Fibroblast of skin of right biceps (primary cell): ENCODE results near the gene GGPS1.
"Not testable (repeated sequence)": the region's sequence is repeated elsewhere in the genome, so short reads cannot be mapped to it uniquely, and the experiment has no call there.

Experiments
- DNase-seq: peaks from one replicate; pipeline ENCODE4 v3.0.0-alpha.2; 2013

Gene GGPS1

DNA sequence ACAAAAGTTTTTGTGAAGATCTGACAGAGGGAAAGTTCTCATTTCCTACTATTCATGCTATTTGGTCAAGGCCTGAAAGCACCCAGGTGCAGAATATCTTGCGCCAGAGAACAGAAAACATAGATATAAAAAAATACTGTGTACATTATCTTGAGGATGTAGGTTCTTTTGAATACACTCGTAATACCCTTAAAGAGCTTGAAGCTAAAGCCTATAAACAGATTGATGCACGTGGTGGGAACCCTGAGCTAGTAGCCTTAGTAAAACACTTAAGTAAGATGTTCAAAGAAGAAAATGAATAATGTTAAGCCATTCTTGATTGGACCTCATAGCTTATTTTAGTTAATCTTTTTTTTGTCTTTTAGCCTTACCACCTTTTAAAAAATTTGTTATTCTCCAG lies 14.1 kb downstream of the GGPS1 start:
- DNase-seq, result no peak

DNA sequence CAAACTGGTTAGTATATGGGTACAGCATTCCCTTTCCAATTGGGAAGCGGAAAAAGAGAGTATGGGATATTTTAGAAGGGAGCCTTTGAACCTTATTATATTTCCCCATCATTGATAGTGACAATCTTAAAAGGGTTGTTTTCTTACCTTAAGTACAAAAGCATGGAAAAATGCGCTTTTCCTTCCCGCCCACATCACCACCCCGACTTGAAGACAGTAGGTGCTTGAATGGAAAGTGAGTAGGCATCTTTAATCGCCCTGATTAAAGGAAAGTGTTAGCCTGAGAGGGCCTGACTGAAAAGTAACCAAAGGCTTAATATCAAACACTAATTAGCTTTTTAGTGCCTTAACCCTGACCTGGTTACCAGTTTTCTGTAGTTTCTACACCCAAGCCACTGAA lies 15.4 kb downstream of the GGPS1 start:
- no peak for DNase-seq

DNA sequence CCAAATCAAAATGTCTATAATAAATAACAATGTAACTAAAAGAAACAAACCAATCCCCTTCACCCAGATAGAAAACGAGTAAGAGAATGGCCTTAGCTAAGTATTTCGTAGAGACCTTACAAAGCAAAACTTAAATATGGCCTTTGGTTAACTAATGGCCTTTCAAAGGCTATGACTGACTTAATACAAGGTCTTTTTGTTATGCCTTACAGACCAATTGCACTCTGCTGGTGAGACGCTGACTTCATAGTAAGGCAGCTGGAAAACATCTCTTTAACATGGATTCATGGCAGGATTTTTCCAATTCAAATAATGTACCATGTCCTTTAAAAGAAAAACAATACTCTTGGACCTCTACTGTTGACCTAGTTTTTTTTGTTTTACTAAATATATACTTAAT lies 23.1 kb downstream of the GGPS1 start:
- DNase-seq, result no peak

DNA sequence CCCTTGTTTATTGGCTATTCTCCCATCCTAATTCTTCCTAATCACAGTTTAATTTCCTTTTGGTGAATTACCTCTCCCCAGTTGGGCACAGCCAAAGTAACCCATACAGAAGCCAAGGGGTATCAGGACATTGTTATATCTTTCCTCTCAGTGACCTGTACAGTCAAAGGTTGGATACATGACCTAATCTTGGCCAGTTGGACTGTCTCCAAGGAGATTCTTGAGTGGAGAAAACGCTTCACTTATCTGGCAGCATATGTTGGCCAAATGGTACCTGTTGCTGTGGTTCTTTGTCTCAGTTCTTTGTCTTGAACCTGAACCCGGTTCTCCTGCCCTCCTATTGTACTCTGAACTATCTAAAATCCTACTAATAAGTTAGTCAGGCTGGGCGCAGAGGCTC lies 23.5 kb downstream of the GGPS1 start:
- no peak for DNase-seq

DNA sequence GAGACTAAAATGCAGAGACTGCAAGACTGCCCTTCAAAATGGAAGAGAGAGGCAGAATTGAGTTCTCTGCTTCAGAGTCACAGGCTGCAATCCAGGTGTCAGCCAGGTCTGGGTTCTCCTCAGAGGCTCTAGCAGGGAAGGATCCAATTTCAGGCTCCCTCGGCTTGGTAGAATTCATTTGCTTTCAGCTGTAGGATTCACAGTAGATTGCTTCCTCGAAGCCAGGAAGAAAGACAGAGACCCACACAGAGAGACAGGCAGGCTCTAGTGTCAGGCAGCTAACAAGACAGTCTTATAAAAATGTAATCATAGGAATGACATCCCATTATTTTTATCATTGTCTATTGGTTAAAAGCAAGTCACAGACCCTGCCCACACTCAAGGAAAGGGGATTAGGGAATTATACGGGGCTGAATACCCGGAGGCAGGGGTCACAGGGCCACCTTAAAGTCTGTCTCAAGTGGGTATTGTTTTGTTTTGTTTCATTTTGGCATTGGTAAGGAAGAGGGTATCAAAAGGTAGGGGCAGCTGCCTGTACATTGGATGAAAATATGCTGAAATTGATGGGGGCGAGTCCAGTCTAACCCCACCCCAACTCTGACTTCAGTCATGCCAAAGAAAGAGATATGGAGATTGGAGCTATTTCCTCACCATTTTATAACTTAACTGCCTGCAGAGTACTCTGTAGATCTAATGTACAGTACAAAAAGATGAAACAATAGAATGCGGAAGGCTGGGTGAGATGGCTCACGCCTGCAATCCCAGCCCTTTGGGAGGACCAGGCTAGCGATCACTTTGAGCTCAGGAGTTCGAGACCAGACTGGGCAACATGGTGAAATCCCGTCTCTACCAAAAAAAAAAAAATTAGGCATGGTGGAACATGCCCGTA lies 29.4 kb downstream of the GGPS1 start:
- DNase-seq, result no peak

DNA sequence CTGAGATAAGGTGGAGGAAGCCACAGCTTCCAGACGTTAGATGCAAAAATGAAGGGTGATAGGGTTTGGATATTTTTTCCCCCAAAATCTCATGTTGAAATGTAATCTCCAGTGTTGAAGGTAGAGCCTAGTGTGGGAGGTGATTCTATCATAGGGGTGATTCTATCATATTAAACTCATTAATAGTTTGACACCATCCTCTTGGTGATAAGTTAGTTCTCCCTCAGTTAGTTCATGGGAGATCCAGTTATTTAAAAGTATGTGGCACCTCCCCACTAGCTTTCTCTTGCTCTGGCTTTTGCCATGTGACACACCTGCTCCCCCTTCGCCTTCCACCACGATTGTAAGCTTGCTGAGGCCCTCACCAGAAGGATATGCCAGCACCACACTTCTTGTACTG lies 30.5 kb downstream of the GGPS1 start:
- no peak for DNase-seq

DNA sequence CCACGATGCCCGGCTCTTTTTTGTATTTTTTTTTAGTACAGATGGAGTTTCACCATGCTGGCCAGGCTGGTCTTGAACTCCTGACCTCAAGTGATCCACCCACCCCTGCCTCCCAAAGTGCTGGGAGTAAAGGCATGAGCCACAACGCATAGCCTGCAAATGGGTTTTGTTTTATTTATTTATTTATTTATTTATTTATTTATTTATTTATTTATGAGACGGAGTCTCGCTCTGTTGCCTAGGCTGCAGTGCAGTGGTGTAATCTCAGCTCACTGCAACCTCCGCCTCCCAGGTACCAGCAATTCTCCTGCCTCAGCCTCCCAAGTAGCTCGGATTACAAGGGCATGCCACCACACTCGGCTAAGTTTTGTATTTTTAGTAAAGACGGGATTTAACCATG lies 35.8 kb downstream of the GGPS1 start:
- not testable (repeated sequence) for DNase-seq

DNA sequence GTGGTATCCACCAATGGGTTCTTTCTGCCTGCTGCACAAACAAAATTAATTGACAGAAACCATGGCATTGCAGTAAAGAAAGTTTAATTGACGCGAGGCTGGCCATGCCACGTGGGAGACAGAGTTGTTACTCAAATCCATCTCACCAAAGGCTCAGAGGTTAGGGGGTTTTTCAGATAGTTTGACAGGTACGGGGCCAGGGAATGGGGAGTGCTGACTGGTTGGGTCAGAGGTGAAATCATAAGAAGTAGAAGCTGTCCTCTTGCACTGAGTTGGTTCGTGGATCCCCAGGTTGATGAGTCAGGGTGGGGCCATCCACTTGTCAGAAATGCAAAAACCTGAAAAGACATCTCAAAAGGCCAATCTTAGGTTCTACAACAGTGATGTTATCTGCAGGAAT lies 37.9 kb downstream of the GGPS1 start:
- no peak for DNase-seq

DNA sequence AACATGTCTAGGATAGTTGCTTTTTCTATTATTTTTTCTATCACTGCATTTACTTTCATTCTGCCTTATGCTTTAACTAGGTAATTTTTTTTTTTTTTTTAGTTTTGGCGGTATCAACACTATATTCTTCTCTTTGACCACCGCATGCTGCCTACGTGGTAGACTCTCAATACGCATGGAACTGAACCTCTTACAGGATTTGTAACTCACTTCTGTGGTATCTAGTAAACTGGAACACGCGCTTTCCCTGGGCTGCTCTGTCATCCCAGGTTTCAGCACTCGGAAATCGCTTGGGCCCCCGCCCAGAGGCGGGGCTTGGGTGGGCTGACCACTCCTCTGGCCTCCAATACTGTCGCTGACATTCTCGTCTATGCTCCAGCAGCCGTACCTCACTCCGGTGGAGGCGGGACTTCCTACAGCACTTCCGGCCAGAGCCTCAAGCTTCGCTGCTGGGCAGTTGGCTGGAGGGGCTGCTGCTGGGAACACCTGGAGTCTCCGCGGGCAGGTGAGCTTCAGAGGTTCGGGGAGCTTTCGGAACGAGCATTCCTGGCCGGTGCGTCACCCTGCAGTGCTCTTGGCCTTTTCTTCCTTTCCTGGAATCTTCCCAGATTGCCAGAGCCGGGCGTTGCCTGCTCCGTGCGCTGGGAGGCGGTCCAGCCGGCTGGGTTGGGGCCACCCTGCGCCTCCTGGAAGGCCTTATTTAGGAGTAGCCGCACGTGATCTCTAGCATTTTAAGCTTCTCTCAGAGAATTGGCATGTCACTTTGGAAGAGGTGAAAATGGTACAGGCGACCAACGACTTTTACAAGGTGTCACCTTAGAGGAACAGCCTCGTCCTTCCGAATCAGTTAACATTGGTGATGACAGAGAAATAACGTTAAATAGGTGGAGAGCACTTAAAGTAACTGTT lies 38.9 kb downstream of the GGPS1 start, which contains the start of gene TBCE:
Gene TBCE (plus strand): TSS at position 428 of the 909 bp plus-strand sequence. CDS start 12,623 bp downstream, outside the sequence.
- DNase-seq, result peak; percentile 97

DNA sequence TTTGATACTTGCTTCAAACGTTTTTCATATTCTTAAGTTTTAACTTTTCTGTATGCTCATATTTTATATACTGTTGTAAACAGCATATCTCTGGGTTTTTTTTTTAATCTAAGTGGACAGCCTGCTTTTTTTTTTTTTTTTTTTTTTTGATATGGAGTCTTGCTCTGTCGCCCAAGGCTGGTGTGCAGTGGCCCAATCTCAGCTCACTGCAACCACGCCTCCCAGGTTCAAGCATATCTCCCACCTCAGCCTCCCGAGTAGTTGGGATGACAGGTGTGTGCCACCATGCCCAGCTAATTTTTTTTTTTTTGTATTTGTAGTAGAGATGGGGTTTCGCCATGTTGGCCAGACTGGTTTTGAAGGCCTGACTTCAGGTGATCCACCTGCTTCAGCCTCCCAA lies 40.1 kb downstream of the GGPS1 start:
- no peak for DNase-seq

DNA sequence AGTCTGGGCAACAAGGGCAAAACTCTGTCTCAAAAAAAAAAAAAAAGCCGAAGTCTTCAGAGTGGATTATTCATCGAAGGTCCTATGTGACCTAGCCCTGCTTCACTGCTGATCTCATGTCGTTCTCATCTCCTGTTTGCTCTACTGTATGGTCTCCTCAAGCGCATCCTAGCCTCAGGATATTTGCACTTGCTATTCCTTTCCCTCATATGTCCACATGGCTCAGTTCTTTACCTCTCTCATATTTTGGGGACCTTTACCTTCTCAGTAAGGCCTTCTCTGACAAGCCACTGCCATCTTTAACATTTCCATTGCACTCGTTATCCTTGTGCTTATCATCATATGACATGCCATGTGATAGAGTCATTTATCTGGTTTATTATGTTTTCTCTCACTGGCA lies 41.4 kb downstream of the GGPS1 start:
- DNase-seq, result no peak

DNA sequence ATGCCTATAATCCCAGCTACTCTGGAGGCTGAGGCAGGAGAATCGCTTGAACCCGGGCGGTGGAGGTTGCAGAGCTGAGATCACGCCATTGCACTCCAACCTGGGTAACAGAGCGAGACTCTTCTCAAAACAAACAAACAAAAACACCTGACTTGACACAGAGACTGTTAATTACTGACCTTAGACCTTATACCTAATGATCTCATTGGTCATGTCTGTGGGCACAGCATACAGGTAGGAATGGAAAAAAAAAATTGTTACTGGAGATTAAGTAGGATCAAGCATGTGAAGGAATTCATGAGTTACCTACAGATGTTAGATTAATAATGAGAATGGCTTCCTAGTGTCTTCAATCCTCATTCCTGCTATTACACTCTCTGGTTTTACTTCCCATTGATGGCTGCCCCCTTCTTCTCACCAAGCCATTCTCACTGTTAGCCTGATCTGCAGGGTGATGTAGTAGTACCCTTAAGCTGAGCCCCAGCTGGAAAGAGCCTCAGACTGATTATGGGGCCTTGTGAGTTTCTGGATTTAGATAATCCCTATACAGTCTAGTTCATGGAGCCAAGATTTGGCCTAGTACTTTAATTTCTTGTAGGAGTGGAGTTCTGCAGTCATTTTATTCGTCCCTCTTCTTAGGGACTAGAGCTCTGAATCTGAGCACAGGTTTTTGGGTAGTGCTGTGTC lies 47.7 kb downstream of the GGPS1 start:
- no peak for DNase-seq

DNA sequence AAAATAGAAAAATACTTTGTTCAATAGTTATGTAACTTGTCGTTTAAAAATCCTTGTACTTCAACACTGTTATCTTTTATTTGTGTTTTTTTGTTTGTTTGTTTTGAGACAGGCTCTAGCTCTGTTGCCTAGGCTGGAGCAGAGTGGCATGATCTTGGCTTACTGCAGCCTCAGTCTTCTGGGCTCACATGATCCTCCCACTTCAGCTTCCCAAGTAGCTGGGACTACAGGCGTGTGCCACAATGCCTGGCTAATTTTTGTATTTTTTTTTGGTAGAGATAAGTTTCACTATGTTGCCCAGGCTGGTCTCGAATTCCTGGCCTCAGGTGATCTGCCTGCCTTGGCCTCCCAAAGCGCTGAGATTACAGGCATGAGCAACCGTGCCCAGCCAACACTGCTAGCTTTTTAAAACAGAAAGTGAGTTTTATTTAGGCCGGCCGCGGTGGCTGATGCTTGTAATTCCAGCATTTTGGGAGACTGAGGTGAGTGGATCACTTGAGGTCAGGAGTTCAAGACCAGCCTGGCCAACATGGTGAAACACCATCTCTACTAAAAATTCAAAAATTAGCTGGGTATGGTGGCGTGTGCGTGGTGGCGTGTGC lies 49.9 kb downstream of the GGPS1 start:
- not testable (repeated sequence) for DNase-seq

DNA sequence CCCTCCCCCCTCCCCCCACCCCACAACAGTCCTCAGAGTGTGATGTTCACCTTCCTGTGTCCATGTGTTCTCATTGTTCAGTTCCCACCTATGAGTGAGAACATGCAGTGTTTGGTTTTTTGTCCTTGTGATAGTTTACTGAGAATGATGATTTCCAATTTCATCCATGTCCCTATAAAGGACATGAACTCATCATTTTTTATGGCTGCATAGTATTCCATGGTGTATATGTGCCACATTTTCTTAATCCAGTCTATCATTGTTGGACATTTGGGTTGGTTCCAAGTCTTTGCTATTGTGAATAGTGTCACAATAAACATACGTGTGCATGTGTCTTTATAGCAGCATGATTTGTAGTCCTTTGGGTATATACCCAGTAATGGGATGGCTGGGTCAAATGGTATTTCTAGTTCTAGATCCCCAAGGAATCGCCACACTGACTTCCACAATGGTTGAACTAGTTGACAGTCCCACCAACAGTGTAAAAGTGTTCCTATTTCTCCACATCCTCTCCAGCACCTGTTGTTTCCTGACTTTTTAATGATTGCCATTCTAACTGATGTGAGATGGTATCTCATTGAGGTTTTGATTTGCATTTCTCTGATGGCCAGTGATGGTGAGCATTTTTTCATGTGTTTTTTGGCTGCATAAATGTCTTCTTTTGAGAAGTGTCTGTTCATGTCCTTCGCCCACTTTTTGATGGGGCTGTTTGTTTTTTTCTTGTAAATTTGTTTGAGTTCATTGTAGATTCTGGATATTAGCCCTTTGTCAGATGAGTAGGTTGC lies 53.8 kb downstream of the GGPS1 start:
- not testable (repeated sequence) for DNase-seq

DNA sequence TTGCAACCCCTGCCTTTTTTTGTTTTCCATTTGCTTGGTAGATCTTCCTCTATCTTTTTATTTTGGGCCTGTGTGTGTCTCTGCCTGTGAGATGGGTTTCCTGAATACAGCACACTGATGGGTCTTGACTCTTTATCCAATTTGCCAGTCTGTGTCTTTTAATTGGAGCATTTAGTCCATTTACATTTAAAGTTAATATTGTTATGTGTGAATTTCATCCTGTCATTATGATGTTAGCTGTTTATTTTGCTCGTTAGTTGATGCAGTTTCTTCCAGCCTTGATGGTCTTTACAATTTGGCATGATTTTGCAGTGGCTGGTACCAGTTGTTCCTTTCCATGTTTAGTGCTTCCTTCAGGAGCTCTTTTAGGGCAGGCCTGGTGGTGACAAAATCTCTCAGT lies 57.3 kb downstream of the GGPS1 start:
- DNase-seq, result not testable (repeated sequence)

DNA sequence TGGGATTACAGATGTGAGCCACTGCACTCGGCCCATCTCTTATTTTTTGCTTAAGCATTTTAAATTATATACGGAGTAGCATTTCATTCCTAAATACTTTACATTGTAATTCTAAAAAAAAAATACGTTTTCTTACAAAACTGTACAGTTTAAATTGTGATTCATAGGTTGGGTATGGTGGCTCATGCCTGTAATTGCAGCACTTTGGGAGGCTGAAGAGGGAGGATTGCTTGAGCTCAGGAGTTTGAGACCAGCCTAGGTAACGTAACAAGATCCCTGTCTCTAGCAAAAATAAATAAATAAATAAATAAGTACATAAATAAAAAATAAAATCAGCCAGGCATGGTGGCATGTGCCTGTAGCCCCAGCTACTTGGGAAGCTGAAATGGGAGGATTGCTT lies 63.5 kb downstream of the GGPS1 start:
- DNase-seq, result peak; percentile 51
